Measurements from ENCODE around the gene MACIR.
A peak's percentile ranks its signal among the peaks of the same experiment; 100 is the strongest.
"Not testable (repeated sequence)": the region's sequence is repeated elsewhere in the genome, so short reads cannot be mapped to it uniquely, and the experiment has no call there.

The MACIR gene

DNA sequence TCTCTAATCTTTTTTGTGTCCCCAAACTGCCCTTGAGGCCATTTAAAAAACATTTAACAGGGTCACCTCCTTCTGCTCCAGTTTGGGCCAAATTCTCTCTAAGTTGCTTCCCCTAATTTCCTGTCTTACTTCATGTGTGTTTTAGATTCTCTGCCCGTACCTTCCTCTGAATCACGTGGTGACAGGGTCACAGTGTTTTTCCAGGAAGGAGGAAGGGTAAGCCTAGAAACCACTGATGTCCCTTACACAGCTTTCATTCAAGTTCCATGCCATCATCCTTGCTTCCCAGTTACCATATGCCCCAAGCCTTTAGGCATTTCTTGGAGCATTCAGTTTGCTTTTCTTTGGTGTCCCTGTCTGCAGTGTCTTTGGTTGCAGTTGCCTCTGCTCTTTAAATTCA, 42.4 kb upstream of the MACIR start:
- TF ChIP-seq CTCF (IDR thresholded peaks at IDR 0.05; ENCODE audit: poor library complexity, severe bottlenecking) = no peak
- peaks cover 10% of the 10 kb centered on the region for H3K4me1 ChIP-seq (ENCODE audit: insufficient read depth, poor library complexity, severe bottlenecking)
- H3K36me3 ChIP-seq (ENCODE audit: low read depth) = no peaks in the 10 kb centered on the region
- H3K4me3 ChIP-seq (ENCODE audit: severe bottlenecking) = no peak overlapping the region
- no peak for ATAC-seq (ENCODE audit: low read depth)
- DNase-seq (ENCODE audit: low spot score) = no peak
- no peaks in the 10 kb centered on the region for H3K9me3 ChIP-seq (ENCODE audit: severe bottlenecking)
- no peak overlapping the region for H3K27ac ChIP-seq (ENCODE audit: poor library complexity, severe bottlenecking)
- H3K27me3 ChIP-seq (ENCODE audit: insufficient read depth, poor library complexity, severe bottlenecking) = no peaks in the 10 kb centered on the region

- no peak overlapping the region for H3K27ac ChIP-seq (ENCODE audit: poor library complexity, severe bottlenecking)
- H3K9me3 ChIP-seq (ENCODE audit: severe bottlenecking) = no peaks in the 10 kb centered on the region
- TF ChIP-seq CTCF (IDR thresholded peaks at IDR 0.05; ENCODE audit: poor library complexity, severe bottlenecking) = no peak
- peaks cover 10% of the 10 kb centered on the region for H3K4me1 ChIP-seq (ENCODE audit: insufficient read depth, poor library complexity, severe bottlenecking)
- no peaks in the 10 kb centered on the region for H3K36me3 ChIP-seq (ENCODE audit: low read depth)
- DNase-seq (ENCODE audit: low spot score) = no peak
- H3K27me3 ChIP-seq (ENCODE audit: insufficient read depth, poor library complexity, severe bottlenecking) = no peaks in the 10 kb centered on the region
- no peak for ATAC-seq (ENCODE audit: low read depth)
- no peak overlapping the region for H3K4me3 ChIP-seq (ENCODE audit: severe bottlenecking)
These were observed 41.9 kb upstream of the MACIR start for GRCh38 chr5:103216697-103217096.

DNA sequence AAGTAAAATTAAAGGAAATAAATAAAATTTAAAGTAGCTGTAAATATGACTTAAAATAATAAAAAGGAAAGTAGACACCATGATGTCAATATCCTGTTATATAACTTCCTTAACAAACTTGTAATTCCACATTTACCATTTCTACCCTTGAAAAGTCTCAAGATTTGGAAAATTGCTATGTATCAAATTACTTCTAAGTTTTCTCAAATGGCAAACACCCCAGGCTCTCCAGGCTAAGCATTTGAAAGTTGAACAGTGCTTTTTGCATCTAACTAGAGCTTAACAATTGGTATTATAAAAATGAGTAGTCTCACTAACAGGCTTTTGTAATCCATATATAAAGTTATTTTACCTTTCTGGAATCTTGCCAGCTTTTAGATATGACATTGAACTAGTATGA, 41.5 kb upstream of the MACIR start:
- Histone ChIP-seq H3K36me3 (ENCODE audit: low read depth) (no peaks in the 10 kb centered on the region), H3K4me3 (ENCODE audit: severe bottlenecking) (no peak overlapping the region), H3K9me3 (ENCODE audit: severe bottlenecking) (no peaks in the 10 kb centered on the region), H3K4me1 (ENCODE audit: insufficient read depth, poor library complexity, severe bottlenecking) (peaks cover 10% of the 10 kb centered on the region), H3K27ac (ENCODE audit: poor library complexity, severe bottlenecking) (no peak overlapping the region), H3K27me3 (ENCODE audit: insufficient read depth, poor library complexity, severe bottlenecking) (no peaks in the 10 kb centered on the region)
- no peak for TF ChIP-seq CTCF (IDR thresholded peaks at IDR 0.05; ENCODE audit: poor library complexity, severe bottlenecking)
- ATAC-seq (ENCODE audit: low read depth) (no peak), DNase-seq (ENCODE audit: low spot score) (no peak)

- peaks cover 10% of the 10 kb centered on the region for H3K4me1 ChIP-seq (ENCODE audit: insufficient read depth, poor library complexity, severe bottlenecking)
- H3K36me3 ChIP-seq (ENCODE audit: low read depth) = no peaks in the 10 kb centered on the region
- DNase-seq (ENCODE audit: low spot score) (no peak), ATAC-seq (ENCODE audit: low read depth) (peak; percentile 88)
- H3K27ac ChIP-seq (ENCODE audit: poor library complexity, severe bottlenecking) = no peak overlapping the region
- H3K4me3 ChIP-seq (ENCODE audit: severe bottlenecking) = no peak overlapping the region
- no peaks in the 10 kb centered on the region for H3K27me3 ChIP-seq (ENCODE audit: insufficient read depth, poor library complexity, severe bottlenecking)
- H3K9me3 ChIP-seq (ENCODE audit: severe bottlenecking) = no peaks in the 10 kb centered on the region
- no peak for TF ChIP-seq CTCF (IDR thresholded peaks at IDR 0.05; ENCODE audit: poor library complexity, severe bottlenecking)
These were observed 40.4 kb upstream of the MACIR start for GRCh38 chr5:103218164-103218563.

DNA sequence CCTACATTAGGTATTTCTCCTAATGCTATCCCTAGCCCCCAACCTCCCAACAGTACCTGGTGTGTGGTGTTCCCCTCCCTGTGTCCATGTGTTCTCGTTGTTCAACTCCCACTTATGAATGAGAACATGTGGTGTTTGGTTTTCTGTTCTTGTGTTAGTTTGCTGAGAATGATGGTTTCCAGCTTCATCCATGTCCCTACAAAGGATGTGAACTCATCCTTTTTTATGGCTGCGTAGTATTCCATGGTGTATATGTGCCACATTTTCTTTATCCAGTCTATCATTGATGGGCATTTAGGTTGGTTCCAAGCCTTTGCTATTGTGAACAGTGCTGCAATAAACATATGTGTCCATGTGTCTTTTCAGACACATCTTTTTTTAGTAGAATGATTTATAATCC, 39.5 kb upstream of the MACIR start:
- not testable (repeated sequence) for DNase-seq (ENCODE audit: low spot score); H3K27me3 ChIP-seq (ENCODE audit: insufficient read depth, poor library complexity, severe bottlenecking); H3K27ac ChIP-seq (ENCODE audit: poor library complexity, severe bottlenecking); H3K9me3 ChIP-seq (ENCODE audit: severe bottlenecking); H3K4me3 ChIP-seq (ENCODE audit: severe bottlenecking); H3K4me1 ChIP-seq (ENCODE audit: insufficient read depth, poor library complexity, severe bottlenecking); ATAC-seq (ENCODE audit: low read depth); H3K36me3 ChIP-seq (ENCODE audit: low read depth)

All from RWPE2 (cell line).